GM19452 (cell line): ENCODE data around the gene SRPK3.

Source experiments
- ATAC-seq: cut with Tn5 transposase; IDR thresholded peaks from one replicate; pipeline ENCODE4 v1.9.1; 2021; ENCODE audit not compliant: unreplicated experiment

Gene SRPK3

DNA sequence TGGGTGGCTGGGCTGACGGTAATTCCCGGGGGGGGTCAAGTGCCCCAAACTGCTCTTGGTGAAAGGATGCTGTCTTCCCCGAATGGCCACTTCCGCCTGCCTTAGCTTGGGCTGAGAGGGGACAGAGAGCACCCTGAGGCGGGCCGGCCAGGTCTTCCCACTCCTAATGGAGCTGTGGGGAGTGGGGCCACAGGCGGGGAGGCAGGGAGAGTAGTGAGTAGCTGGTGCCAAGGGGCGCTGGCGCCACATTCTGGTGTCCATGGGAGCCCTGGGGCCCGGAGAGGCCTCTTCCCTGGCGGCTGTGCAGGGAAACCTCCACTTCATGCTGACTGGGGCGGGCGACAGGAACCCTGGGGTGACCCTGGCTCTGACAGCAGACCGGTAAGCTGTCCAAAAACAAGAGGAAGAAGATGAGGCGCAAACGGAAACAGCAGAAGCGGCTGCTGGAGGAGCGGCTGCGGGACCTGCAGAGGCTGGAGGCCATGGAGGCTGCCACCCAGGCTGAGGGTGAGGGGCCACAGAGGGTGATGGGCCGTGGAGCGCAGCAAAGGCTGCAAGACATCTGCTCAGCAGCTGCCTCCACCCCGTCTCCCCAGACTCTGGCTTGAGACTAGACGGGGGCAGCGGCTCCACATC, 2.7 kb downstream of the SRPK3 start:
- no peak for ATAC-seq

DNA sequence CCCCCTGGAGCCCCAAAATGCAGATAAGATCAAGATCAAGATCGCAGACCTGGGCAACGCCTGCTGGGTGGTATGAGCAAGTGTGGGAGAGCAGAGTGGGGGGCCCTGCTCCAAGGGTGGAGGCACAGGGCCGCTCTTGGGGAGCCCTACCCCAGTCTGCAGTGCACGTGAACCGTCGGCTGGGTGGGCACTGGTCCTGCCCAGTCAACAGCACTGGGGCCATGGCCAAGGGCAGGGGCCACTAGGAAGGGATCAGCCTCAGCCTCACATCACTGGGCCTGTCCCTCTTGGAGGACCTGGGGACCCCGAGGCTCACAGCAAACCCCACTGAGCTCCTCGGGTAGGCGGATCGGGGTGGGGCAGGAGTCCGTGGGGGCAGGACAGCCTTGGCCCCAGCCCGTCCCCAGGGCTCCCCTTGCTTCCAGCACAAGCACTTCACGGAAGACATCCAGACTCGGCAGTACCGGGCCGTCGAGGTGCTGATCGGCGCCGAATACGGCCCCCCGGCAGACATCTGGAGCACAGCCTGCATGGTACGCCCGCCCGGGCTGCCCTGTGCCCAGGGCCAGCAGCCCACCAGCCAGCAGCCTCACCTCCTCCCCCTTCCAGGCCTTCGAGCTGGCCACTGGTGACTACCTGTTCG, 3.6 kb downstream of the SRPK3 start:
- no peak for ATAC-seq

DNA sequence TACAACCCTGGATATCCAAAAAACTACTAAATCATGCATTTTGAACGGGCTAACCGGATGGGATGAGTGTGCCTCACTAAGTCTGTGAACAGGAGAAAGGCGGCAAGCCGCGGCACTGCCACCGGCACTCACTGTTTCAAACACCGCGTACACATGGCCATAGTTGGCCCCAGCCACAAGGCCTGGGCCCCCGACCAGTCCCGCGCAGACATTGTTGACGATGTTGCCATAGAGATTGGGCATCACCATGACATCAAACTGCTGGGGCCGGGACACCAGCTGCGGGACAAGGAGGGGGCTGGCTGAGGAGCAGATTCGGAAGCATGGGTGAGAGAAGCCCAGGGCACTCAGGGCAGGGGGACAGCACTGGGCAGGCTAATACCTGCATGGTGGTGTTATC, 5.8 kb downstream of the SRPK3 start:
- no peak for ATAC-seq

DNA sequence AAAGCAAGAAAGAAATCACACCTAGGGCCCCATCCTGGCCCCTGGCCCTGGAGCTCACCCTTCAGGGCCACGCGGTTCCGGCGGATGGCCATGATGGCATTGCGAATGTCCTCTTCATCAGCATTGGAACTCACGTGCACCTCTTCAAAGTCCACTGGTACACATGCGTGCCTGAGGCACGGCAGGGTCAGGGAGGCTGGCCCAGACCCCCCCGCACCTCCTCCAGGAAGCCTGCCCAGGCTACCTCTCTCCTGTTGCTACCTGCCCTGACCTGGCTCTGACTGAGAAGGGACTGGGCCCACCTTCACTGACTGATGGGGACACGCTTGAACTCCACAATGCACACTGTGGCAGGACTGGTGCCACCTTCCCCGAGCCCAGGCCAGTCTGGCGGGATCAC, 8.8 kb downstream of the SRPK3 start:
- ATAC-seq: no peak

DNA sequence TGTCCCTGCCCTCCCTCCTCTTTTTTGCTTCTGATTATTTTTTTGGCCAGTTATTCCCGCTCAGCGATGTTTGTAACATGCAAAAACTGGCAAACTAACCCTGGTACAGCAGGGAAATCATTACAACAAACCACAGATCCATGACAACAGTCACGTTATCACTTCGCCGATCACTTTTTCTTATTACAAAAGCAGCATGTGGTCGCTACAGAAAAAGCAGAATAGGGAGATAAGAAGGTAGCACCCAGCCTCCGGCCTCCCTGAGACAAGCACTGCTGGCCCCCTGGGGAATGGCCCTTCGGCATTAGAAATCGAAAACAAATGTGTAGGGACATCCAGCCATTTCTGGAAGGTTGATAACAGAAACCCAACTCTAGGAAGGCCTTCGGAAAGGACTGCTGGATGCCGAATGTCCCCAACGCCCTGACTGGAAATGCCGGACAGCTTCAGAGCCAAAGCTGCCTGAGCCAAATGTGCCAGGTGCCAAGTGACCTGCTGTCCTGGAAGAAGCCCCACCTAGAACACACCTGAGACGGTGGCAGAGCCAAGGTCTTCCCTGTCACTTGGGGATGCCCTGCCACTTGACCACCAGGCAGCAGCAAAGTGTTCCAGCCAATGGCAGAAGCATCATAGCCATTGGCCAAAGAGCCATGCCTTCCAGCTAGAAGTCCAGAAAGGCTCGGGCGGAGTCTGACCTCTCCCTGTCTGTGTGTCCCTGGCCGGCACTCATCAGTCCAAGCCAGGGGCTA, 10.4 kb downstream of the SRPK3 start:
- ATAC-seq: no peak

DNA sequence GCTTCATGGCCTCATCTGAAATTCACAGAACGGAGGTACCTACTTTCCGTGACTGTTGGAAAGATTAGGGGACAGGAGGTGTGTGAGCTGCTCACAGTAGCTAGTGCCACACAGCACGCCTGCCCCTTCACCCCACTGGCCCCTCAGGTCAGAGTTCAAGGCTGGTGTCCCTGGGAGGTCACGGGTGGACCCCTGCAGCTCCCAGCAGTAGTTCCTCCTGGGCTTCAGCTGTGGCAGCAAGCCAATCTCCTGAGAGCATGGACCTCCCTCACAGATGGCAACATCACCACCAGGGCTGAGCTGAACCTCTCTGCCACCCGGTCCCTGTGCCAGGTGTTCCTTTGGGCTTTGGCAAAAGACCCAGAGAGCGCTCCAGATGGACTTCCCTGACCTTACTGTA, 11.5 kb downstream of the SRPK3 start:
- no peak for ATAC-seq

DNA sequence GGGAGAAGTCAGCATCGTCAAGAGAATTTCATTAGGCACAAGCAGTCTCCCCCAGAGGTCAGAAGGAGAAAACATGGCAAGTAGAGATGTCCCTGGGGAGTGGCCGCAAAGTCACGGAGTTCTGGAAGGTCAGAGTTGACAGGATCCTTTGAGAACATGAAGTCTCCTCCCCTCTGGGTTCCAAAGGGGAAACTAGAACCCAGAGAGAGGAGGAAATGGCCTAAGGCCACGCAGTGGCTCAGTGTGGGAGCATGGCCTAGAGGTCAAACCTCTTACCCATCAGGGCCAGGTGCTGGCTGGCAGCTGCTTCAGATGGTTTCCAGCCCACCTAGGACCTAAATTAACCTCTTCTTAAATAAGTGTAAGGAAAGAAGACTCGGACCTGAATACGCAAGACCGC, 12.4 kb downstream of the SRPK3 start:
- no peak for ATAC-seq

DNA sequence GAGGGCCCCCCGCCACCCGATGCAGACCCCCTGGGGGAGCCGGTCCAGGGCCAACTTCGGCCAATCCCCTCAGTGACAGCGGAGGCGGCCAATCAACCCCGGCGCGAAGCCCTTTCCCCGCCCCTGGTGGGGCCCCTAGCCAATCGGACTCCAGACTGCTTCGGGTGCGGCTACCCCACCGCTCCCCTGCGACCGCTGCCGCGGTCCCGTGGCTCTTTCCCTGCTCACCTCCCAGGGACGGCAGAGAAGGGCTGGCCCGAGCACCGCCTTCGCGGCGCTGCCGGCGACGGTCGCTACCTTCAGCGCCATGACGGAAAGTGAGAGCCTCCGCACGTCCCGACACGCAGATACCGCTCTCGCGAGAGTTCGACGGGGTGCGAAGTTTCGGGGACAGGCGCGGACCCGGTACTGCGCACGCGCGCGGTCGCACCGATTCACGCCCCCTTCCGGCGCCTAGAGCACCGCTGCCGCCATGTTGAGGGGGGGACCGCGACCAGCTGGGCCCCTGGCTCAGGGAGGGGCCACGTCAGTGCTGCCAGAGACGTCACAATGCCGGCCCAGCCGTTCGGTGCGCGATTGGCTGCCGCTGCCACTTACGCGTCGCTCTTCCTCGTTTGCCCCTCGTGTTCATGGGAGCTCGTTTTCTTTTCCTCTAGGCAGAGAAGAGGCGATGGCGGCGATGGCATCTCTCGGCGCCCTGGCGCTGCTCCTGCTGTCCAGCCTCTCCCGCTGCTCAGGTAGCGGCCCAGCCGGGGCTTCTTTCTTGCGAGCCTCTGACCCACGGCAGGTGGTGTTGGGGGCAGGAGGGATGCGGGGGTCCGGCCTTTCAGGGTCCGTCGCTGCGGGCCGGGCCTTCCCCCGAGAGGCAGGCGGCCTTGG, 13.4 kb downstream of the SRPK3 start, which contains the start of the genes IDH3G and SSR4:
Gene IDH3G (minus strand): TSS at position 358 of the 879 bp plus-strand sequence. CDS start 49 bp downstream, at position 309.
Gene SSR4 (plus strand): TSS at position 651 of the 879 bp plus-strand sequence. CDS start 20 bp downstream, at position 671.
- peak; percentile 89 for ATAC-seq

DNA sequence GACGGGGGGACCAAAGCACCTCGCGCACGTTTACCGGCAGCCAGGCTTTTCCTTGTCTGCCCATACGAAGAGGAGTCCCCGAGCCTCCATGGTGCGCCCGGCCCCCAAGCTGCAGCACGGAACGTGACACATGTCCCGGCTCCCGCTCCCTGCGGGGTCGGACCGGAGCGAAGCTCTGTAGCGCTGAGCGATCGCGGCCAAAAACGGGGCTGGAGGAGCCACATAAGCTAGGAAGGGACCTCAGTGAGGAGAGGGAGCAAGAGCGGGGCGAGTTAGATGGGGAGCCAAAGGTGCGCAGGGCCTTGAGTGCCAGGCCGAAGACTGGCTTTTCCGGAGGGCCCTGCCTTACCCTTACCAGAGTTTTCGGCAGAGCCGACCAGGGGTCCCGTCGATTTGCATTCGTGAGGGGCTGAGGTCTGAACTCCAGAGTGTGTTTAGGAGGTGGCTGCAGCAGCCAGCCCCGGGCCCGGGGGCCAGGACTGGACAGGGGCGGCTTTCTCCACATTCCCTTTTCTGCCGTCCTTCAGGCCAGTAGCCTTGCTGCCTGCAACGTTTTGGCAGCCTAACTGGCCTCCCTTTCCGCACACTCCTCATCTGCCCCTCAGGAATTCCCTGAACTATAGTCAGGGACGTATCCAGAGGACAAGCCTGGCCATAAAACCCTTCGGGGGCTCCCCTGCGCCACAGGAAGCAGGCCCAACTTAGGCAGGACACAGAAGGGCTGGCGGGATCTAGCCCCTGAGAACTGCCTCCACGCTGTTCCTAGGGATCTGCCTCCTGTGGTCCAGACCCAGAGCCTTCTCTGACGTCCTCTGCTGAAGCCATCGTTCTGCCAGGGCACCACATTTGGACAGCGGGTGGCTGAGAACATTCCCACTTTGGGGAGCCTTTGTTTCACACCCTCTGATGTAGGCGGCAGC, 14.3 kb downstream of the SRPK3 start:
- no peak for ATAC-seq

DNA sequence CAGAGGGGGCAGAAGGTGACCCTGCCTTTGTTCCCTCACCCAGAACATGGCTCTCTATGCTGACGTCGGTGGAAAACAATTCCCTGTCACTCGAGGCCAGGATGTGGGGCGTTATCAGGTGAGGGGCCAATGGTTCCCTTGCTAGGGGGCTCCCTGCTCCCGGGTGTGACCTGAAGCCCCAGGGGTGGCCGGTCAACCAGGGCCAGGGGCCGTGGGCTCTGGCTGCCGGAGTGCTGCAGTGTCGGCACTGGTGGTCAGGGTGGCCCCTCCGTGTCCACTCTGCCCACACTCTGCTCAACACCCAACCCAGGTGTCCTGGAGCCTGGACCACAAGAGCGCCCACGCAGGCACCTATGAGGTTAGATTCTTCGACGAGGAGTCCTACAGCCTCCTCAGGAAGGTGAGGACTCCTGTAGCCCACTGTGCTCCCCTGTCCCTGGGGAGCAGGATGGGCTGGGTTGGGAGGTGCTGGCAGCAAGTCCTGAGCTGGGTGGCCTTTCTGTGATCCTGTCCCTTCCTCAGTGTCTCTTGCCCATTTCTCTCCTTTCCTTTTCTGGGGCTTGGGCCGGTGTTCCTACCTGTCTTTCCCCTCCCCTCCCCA, 16.7 kb downstream of the SRPK3 start:
- ATAC-seq: no peak

DNA sequence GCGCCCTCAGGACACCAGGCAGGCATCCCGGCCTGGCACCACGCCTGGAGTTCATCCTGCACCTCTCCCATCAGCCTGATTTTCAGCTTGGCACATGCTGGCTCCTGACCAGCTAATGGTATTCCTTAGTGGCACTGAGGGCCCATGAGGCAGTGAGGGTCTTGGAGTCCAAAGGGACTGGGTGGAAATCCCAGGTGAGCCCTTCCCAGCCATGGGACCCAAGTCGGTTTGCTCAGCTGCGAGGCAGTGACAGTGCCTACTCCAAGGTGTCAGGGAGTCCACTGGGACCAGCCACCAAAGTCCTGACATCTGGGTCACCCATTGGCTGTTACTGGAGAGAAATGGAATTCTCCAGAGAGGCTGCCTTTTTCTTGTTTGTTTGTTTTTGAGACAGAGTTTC, 18.5 kb downstream of the SRPK3 start:
- ATAC-seq: no peak

DNA sequence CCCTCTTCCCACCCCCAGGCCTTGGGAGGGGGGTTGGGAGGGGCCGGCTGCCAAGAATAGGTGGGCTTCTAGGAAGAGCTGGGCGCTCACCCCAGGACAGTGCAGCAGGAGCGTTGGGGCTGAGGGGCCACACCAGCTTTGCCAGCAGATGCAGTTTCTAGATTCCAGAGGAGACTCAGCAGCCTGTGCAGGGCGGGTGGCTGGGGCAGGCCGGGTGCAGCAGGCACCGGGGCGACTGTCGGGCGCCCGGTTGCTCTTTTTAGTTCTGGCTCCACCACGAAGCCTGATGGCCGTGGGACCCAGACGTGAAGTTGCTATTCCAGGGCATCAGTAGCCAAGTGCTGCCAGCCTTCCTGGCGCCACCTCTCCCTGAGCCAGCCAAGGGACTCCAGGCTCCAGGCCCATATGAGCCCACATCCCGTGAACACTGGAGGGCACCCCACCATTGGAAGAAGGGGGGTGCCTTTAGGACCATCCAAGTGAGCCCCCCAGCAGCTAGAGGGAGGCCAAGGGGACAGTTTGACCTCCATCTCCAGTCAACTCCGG, 19.4 kb downstream of the SRPK3 start:
- ATAC-seq: no peak

DNA sequence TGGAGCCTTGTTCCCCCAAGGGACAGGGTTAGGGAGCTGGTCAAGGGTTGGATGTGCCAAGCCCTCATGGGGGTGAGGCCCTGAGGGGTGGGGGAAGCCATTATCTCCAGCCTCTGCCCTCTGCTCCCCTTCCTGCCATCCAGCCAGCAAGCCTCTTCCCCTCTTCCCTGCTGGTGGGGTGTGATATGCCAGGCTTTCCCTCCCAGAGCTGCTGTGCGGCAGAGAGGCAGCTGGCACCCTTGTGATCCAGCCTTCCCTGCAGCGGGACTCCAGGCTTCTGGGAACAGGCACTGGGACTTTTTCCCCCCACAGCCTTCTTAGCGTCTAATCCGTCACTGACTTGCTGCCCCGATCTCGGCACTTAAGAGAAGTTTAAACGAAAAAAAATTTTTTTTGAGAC, 19.9 kb downstream of the SRPK3 start:
- ATAC-seq: no peak

DNA sequence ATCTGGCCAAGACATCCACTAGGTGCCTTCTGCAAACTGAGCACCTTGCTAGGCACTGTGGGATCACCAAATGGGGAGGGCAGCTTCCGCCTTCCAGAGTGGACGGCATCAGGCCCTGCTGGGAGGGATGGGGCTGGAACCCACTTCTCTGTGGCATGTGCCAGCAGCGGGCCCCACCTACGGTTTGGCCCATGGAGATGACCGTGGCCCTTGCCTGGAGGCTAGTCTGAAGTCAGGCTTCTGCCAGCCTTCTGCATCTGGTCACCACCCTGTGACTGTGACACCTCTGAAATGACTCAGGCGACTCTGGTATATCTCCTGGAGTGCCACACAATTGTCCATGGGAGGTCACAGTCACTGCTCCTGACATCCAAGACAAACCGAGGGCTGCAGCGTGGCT, 20.8 kb downstream of the SRPK3 start:
- ATAC-seq: no peak

DNA sequence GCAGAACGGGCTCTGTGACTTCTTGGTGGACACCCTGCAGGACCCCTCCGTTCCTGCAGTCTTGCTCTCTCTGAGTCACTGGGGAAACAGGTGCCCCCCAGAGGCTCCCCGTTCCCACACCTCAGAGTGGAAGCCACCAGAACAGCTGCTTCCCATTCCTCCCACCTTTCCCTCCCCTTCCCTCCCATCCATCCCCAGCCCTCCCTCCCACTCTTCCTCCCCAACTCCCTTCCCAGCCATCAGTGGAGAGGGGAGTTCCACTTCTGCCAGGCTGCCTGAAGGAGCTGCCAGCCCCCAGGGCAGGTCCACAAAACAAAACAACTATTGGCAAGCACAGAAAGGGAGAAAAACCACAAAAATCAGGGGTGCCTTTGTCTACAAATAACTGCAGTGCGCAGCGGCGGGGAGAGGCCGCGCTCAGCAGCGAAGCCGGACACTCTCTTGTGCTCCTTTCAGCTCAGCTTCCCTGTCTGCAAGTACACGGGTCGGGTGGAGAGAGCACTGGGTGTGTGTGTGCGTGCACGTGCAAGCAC, 21.7 kb downstream of the SRPK3 start:
- no peak for ATAC-seq

DNA sequence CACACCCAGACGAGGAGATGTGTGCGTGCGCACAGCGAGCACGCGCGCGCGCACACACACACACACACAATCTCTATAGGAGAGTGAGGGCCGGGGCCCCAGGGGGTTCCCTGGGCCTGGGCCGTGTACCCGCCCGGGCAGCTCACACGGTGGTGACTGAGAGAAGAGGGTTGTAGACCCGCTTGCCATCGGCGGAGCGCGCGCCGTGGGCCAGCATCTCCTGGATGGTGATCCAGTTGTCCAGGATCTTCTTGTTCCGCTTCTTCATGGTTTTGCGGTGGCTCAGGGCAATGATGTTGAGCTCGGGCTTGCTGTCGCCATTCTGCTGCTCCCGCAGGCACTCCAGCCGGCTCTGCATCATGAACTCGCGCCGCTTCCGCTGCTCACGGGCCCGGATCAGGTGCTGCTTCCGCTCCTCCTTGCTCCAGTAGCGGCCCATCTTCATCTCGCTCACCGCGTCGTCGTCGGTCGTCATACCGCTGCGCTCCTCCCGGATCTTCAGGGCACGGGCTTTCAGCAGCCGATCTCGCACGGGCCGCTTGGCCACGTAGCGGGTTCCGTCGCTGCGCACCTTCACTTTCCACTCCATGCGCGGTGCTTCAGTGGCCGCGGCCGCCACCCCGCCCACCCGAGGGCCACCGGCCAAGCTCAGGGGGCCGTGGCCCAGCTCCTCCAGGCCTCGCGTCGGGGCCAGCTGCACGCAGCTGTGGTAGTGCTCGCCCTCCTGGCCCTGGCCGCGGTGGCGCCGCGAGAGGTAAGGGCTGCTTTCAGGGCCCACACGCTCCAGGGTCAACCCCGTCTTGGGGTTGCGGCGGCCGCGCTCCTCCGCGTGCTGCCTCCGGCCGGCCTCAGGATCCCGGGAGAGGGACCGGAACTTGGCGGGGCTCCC, 22.6 kb downstream of the SRPK3 start:
- no peak for ATAC-seq

DNA sequence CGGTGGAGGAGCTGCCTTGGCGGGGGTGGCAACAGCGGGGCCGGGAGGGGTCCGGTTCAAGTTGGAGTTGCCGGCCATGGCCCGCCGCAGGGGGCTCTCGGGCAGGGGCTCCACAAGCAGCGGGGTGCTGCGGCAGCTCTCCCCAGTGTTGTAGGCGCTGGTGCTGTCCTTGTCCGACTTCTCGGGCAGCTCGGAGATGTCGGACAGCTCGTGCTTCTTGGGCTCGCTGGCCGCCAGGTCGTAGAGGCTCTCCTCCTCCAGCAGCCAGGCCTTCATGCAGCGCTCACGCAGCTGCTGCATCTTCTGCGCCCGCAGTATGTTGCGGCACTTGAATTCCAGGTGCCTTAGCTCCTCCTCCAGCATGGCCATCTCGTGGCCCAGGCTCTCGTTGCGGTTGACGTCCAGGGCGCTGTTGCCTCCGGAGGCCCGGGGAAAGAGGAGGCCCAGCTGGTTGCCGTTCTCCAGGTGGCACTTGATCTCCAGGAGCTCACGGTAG, 23.3 kb downstream of the SRPK3 start:
- ATAC-seq: no peak

DNA sequence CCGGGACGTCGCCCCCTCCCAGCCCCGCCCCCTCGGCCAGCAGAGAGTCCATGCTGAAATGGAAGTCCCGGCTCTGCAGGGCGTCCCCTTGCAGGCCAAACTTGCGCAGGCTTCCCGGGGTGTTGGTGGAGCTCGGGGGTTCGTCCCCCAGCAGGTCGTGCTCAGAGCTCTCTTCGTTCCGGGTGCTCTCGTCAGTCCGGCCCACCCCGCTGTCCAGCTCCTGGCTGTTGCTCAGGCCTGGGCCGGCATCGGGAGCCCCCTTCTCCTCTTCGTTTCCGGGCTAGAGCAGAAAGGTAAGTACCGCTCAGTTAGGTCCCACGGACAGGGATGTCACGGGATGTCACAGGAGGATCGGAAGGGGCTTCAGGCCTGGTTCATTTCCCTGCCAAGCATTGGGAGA, 23.8 kb downstream of the SRPK3 start:
- no peak for ATAC-seq
